IPS DF 19.7 (cell line): Measurements from ENCODE around the gene OR1S1.
"Not testable (repeated sequence)": the region's sequence is repeated elsewhere in the genome, so short reads cannot be mapped to it uniquely, and the experiment has no call there.

Experiments
- DNase-seq: peaks from one replicate; pipeline ENCODE4 v3.0.0-alpha.2; 2013; ENCODE audit warnings: low read depth, low spot score

Gene OR1S1

GRCh38 chr11:58212420-58212819 lies at the start of gene OR1S1:
OR1S1 (plus strand) TSS chr11:58212720.
- DNase-seq: not testable (repeated sequence)

- no peak for DNase-seq
Measured at GRCh38 chr11:58164389-58164788, 48.1 kb upstream of the OR1S1 start.

- DNase-seq: no peak
Measured at GRCh38 chr11:58164990-58165389, 47.5 kb upstream of the OR1S1 start.

- no peak for DNase-seq
Measured at GRCh38 chr11:58165504-58166106, 46.9 kb upstream of the OR1S1 start.

GRCh38 chr11:58177409-58178054 lies 35.0 kb upstream of the OR1S1 start:
- DNase-seq: no peak

GRCh38 chr11:58178444-58178843 lies 34.1 kb upstream of the OR1S1 start:
- DNase-seq: no peak

- no peak for DNase-seq
Measured at GRCh38 chr11:58179648-58180047, 32.9 kb upstream of the OR1S1 start.

GRCh38 chr11:58186938-58187337 lies 25.6 kb upstream of the OR1S1 start:
- DNase-seq: no peak

GRCh38 chr11:58188770-58189169 lies 23.8 kb upstream of the OR1S1 start, which contains the start of gene OR9Q2:
OR9Q2 (plus strand) TSS chr11:58189070; CDS start chr11:58190491, 1,421 bp downstream.
- DNase-seq: no peak

- no peak for DNase-seq
Measured at GRCh38 chr11:58192229-58192628, 20.3 kb upstream of the OR1S1 start.

- DNase-seq: no peak
Measured at GRCh38 chr11:58193391-58193790, 19.1 kb upstream of the OR1S1 start.

GRCh38 chr11:58195939-58196338 lies 16.6 kb upstream of the OR1S1 start:
- no peak for DNase-seq

- no peak for DNase-seq
Measured at GRCh38 chr11:58199271-58199670, 13.2 kb upstream of the OR1S1 start.

- no peak for DNase-seq
Measured at GRCh38 chr11:58204042-58204441, 8.5 kb upstream of the OR1S1 start, which contains the start of gene OR1S2. OR1S2 (minus strand) TSS chr11:58204142; CDS start chr11:58204142, 0 bp downstream.

GRCh38 chr11:58216476-58216875 lies 4.0 kb downstream of the OR1S1 start:
- DNase-seq: no peak

GRCh38 chr11:58222721-58223120 lies 10.2 kb downstream of the OR1S1 start:
- DNase-seq: no peak

GRCh38 chr11:58227956-58228615 lies 15.6 kb downstream of the OR1S1 start:
- no peak for DNase-seq

GRCh38 chr11:58243954-58244353 lies 31.4 kb downstream of the OR1S1 start:
- DNase-seq: no peak

- DNase-seq: no peak
Measured at GRCh38 chr11:58254936-58255335, 42.4 kb downstream of the OR1S1 start.

GRCh38 chr11:58259983-58260382 lies 47.5 kb downstream of the OR1S1 start:
- DNase-seq: no peak
